Heart left ventricle (tissue), 16 donors: ENCODE measurements around the gene TMOD3. TPM values are rescaled to one million over a fixed set of nuclear protein-coding genes. Genes with fewer than 3 reads are reported as not detected.

ENCODE experiments used
- ATAC-seq, 4 donors: fragments of 200-7000 bp; cut with Tn5 transposase; one replicate each; pipeline ENCODE4 v1.9.1; 2020 to 2022; ENCODE audit warnings: moderate library complexity in 4 of 4, mild to moderate bottlenecking in 3 of 4, moderate number of reproducible peaks in 1 of 4
- DNase-seq, 5 donors: peaks; one replicate each; pipeline ENCODE4 v3.0.0-alpha.2; 2020
- H3K27ac ChIP-seq, 12 donors: fragments of 200-600 bp; sonication (generic) in 4 of 12; one replicate each; pipeline versions ENCODE4 v1.5.0 to v1.8.0; 2016 to 2022; ENCODE audit warnings: mild to moderate bottlenecking in 2 of 12
- H3K27me3 ChIP-seq, 9 donors: fragments of 200-600 bp; sonication (generic) in 2 of 9; one replicate each; pipeline versions ENCODE4 v1.5.1 to v1.8.0; 2016 to 2022; ENCODE audit warnings: mild to moderate bottlenecking in 3 of 9
- H3K36me3 ChIP-seq, 9 donors: fragments of 200-600 bp; sonication (generic) in 2 of 9; one replicate each; pipeline versions ENCODE4 v1.5.0 to v1.8.0; 2018 to 2022; ENCODE audit warnings: mild to moderate bottlenecking in 2 of 9
- H3K4me1 ChIP-seq, 12 donors: fragments of 200-600 bp; sonication (generic) in 4 of 12; one replicate each; pipeline versions ENCODE4 v1.5.0 to v1.8.0; 2016 to 2022; ENCODE audit warnings: mild to moderate bottlenecking in 3 of 12
- H3K4me3 ChIP-seq, 12 donors: fragments of 200-600 bp; sonication (generic) in 4 of 12; one replicate each; pipeline versions ENCODE4 v1.5.0 to v1.8.0; 2017 to 2022; ENCODE audit warnings: mild to moderate bottlenecking in 9 of 12, moderate library complexity in 4 of 12
- H3K9me3 ChIP-seq, 12 donors: fragments of 200-600 bp; sonication (generic) in 4 of 12; one replicate each; pipeline versions ENCODE4 v1.5.0 to v1.8.0; 2016 to 2022; ENCODE audit warnings: mild to moderate bottlenecking in 1 of 12
- POLR2A ChIP-seq, 2 donors: fragments of 450-650 bp; IDR thresholded peaks; one replicate each; pipeline ENCODE4 v1.6.1; 2017; ENCODE audit warnings: antibody characterized with exemption in 2 of 2, mild to moderate bottlenecking in 2 of 2, moderate library complexity in 2 of 2
- WGBS, 4 donors: extraction: QIAGEN DNeasy Blood & Tissue Kit in 2 of 4; methylation state at CpG; one replicate each; pipeline versions ENCODE4 v1.1.5 to v1.1.7; 2013 to 2018; 5-methylcytosine and 5-hydroxymethylcytosine counted together
- intact Hi-C, 10 donors: fragments of 100-400 bp; cut with DNase I; formaldehyde crosslinking; loops; one replicate each; pipeline versions ENCODE4 v1.11.1 to v1.14.2; 2022
- polyA plus RNA-seq, 2 donors: library from polyadenylated mRNA; stranded (reverse); fragments of 200-250 nt; gene quantifications; one replicate each; pipeline ENCODE4 v1.2.3, GENCODE V29; 2013
- total RNA-seq, 9 donors: library from RNA; depleted of rRNA in 2 of 9; stranded (reverse); fragments of >200 nt in 2 of 9; fragmentation: NEBNext Ultra II Directional in 3 of 9; extraction: Animal tissue kit (Norgen Biotek cat#: 25700) in 3 of 9; gene quantifications; one replicate each; pipeline versions ENCODE4 v1.1.0 to v1.2.4, GENCODE V29; 2016 to 2023
- TF ChIP-seq, protein P1 (sequence below), 12 donors: fragments of 200-600 bp; sonication (generic) in 4 of 12; IDR thresholded peaks; one replicate each; pipeline versions ENCODE4 v1.5.0 to v1.8.0; 2018 to 2022; ENCODE audit warnings: antibody characterized with exemption in 12 of 12, mild to moderate bottlenecking in 5 of 12
- donor health status: ischemic (EF 13 %, LVEDD 7.1; RV severe dilation, severe dysfunction).
- donor health status: healthy with polysubstance abuse.
- donor health status: DM: no; HTN: yes; CAD: no.
- donor health status: DM: no; HTN: no; CAD: no.
- donor health status: ischemic (EF 25% LVEDD 6.9; RV normal size, moderate dysfunction).
- donor health status: ischemic (EF 25% LVEDD 5.7; RV mildly dilated, moderate dysfunction).
- donor health status: healthy.
- donor health status: DM: yes; HTN: yes; CAD: no.
- donor health status: ischemic (EF 35%, LVEDD 5.7; RV mildly dilated, moderate dysfunction).
- donor health status: nonischemic (EF 11% LVEDD 7.7; RV severe dilation, severe dysfunction).
- donor health status: DM: yes; HTN: yes; CAD: no.
- donor health status: PGD.
- donor health status: ischemic (EF 29% LVEDD 5.4; RV normal size, mild dysfunction).
- donor health status: nonischemic (EF 23%, LVEDD 6.1; RV moderate dilation, normal function).

TMOD3 gene
- total and polyA plus RNA-seq, 11 donors: 6.3 to 36.5 (median 21.4) TPM

DNA sequence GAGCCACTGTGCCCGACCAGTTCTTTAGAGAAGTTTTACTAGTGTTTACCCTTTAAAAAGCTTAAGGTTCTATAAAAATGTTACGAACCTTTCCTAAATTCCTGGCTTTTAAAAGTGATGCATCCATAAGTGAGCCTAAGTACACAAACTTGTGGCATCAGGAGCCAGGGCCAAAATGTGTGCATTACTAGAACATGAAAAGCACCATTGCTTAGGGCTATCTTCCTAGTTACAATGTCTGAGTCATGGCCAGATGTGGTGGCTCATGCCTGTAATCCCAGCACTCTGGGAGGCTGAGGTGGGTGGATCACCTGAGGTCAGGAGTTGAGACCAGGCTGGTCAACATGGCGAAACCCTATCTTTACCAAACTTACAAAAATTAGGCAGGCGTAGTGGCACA is 102.2 kb downstream of the TMOD3 start:
- Histone ChIP-seq H3K4me3 (no peak overlapping the region), H3K9me3 (no peaks in the 10 kb centered on the region), H3K27me3 (no peaks in the 10 kb centered on the region), H3K4me1 (no peaks in the 10 kb centered on the region), H3K27ac (no peak overlapping the region), H3K36me3 (peaks cover 0 to 58% (median 30%) of the 10 kb centered on the region in 9 donors)
- intact Hi-C loops: no loop called here
- WGBS, 4 donors: 96 to 98% (median 97%) methylated on average over 4 of the region's 4 CpGs
- TF ChIP-seq POLR2A (IDR thresholded peaks at IDR 0.05): no peak
- TF ChIP-seq, protein P1, sequence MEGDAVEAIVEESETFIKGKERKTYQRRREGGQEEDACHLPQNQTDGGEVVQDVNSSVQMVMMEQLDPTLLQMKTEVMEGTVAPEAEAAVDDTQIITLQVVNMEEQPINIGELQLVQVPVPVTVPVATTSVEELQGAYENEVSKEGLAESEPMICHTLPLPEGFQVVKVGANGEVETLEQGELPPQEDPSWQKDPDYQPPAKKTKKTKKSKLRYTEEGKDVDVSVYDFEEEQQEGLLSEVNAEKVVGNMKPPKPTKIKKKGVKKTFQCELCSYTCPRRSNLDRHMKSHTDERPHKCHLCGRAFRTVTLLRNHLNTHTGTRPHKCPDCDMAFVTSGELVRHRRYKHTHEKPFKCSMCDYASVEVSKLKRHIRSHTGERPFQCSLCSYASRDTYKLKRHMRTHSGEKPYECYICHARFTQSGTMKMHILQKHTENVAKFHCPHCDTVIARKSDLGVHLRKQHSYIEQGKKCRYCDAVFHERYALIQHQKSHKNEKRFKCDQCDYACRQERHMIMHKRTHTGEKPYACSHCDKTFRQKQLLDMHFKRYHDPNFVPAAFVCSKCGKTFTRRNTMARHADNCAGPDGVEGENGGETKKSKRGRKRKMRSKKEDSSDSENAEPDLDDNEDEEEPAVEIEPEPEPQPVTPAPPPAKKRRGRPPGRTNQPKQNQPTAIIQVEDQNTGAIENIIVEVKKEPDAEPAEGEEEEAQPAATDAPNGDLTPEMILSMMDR (IDR thresholded peaks at IDR 0.05): no peak
- DNase-seq (no peak), ATAC-seq (no peak)

- peaks cover 0 to 60% (median 32%) of the 10 kb centered on the region in 9 donors for H3K36me3 ChIP-seq
- H3K9me3 ChIP-seq: no peaks in the 10 kb centered on the region
- H3K4me3 ChIP-seq: no peak overlapping the region
- DNase-seq (no peak), ATAC-seq (no peak)
- H3K4me1 ChIP-seq: no peaks in the 10 kb centered on the region
- intact Hi-C loops: no loop called here
- no peak overlapping the region for H3K27ac ChIP-seq
- no peak for TF ChIP-seq POLR2A (IDR thresholded peaks at IDR 0.05)
- TF ChIP-seq, protein P1 (IDR thresholded peaks at IDR 0.05): no peak
- no peaks in the 10 kb centered on the region for H3K27me3 ChIP-seq
- WGBS, 4 donors: 74 to 81% (median 78%) methylated on average over 1 of the region's 1 CpG
Observed at GRCh38 chr15:51932161-51932560, 102.7 kb downstream of the TMOD3 start.

GRCh38 chr15:51935466-51936104 is 106.1 kb downstream of the TMOD3 start:
- Histone ChIP-seq H3K36me3 (peaks cover 0 to 65% (median 40%) of the 10 kb centered on the region in 9 donors), H3K27ac (no peak overlapping the region)

GRCh38 chr15:51936105-51936478 is 106.6 kb downstream of the TMOD3 start:
- Histone ChIP-seq H3K4me3 (no peak overlapping the region), H3K4me1 (no peaks in the 10 kb centered on the region), H3K27me3 (no peaks in the 10 kb centered on the region), H3K36me3 (peaks cover 0 to 66% (median 38%) of the 10 kb centered on the region in 9 donors), H3K27ac (no peak overlapping the region), H3K9me3 (no peaks in the 10 kb centered on the region)
- 90 to 96% (median 94%) methylated on average over 2 of the region's 2 CpGs for WGBS, 4 donors
- TF ChIP-seq, protein P1 (IDR thresholded peaks at IDR 0.05): no peak
- TF ChIP-seq POLR2A (IDR thresholded peaks at IDR 0.05): no peak
- ATAC-seq (no peak), DNase-seq (no peak)
- intact Hi-C loops: no loop called here

More at GRCh38 chr15:51935466-51936104, 106.1 kb downstream of the TMOD3 start:
- no peak for DNase-seq
- Histone ChIP-seq H3K27me3 (no peaks in the 10 kb centered on the region), H3K9me3 (no peaks in the 10 kb centered on the region), H3K4me3 (no peak overlapping the region), H3K4me1 (no peaks in the 10 kb centered on the region)
- no peak for TF ChIP-seq POLR2A (IDR thresholded peaks at IDR 0.05)
- TF ChIP-seq, protein P1 (IDR thresholded peaks at IDR 0.05): no peak
- 82 to 93% (median 85%) methylated on average over 5 of the region's 5 CpGs for WGBS, 4 donors
- no peak for ATAC-seq
- intact Hi-C loops: no loop called here
